ENCODE measurements around the gene BBS4.

BBS4 gene

DNA sequence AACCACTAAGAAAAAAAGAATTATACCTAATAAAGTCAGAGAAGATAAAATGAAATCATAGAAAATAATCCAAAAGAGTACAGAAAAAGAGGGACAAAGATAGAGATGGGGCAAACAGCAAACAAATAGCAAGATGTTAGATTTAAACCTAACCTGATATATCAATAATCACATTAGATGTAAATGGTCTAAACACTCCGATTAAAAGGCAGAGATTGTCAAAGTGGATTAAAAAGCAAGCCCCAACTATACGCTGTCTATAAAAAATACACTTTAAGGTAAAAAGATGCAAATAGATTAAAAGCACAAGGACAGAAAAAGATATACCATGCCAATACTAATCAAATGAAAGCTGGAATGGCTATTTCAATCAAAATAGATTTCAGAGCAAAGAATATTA lies 80.8 kb downstream of the BBS4 start:
- no peak for TF ChIP-seq ZFX (IDR thresholded peaks at IDR 0.05)
- TF ChIP-seq, protein P1, sequence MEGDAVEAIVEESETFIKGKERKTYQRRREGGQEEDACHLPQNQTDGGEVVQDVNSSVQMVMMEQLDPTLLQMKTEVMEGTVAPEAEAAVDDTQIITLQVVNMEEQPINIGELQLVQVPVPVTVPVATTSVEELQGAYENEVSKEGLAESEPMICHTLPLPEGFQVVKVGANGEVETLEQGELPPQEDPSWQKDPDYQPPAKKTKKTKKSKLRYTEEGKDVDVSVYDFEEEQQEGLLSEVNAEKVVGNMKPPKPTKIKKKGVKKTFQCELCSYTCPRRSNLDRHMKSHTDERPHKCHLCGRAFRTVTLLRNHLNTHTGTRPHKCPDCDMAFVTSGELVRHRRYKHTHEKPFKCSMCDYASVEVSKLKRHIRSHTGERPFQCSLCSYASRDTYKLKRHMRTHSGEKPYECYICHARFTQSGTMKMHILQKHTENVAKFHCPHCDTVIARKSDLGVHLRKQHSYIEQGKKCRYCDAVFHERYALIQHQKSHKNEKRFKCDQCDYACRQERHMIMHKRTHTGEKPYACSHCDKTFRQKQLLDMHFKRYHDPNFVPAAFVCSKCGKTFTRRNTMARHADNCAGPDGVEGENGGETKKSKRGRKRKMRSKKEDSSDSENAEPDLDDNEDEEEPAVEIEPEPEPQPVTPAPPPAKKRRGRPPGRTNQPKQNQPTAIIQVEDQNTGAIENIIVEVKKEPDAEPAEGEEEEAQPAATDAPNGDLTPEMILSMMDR (conservative IDR thresholded peaks at IDR 0.05) = no peak

DNA sequence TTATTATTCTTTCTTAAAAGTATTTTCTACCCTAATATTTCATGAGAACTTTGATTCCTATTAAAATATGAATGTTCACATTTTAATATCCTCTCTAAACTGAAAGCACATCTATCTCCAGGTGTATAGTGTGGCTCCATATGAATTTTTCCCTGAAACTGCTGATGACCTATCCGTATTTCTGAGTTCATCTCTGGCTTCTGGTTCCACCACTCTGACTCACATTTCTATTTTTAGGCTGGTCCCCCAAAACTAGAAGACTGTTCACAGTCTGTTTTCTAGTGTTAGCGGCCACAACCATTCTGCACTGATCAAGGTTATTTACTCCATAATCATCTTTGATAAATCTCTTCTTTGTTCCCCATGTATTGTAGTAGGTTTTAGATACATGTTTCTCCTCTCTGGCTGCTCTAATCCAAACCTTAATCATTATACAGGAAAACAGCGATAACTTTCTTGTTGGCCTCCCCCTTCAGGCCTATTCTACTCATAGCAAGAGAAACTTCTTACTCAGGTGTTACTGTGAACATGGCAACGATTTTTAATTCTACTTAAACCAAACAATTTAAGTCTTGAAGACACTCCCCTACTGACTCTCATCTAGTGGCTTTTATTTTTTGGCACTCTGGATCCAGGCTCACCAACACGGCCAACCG lies 84.8 kb downstream of the BBS4 start:
- H3K27ac ChIP-seq = no peak overlapping the region
- TF ChIP-seq ZFX (IDR thresholded peaks at IDR 0.05) = no peak
- TF ChIP-seq, protein P1 (conservative IDR thresholded peaks at IDR 0.05) = peak; percentile 22; the same call in 1 of the 2 replicates

More for the DNA sequence above, 80.8 kb downstream of the BBS4 start:
- no peak overlapping the region for H3K27ac ChIP-seq

GRCh38 chr15:72771329-72771725 lies 85.3 kb downstream of the BBS4 start:
- H3K27ac ChIP-seq = no peak overlapping the region
- no peak for TF ChIP-seq ZFX (IDR thresholded peaks at IDR 0.05)
- TF ChIP-seq, protein P1 (conservative IDR thresholded peaks at IDR 0.05) = no peak

DNA sequence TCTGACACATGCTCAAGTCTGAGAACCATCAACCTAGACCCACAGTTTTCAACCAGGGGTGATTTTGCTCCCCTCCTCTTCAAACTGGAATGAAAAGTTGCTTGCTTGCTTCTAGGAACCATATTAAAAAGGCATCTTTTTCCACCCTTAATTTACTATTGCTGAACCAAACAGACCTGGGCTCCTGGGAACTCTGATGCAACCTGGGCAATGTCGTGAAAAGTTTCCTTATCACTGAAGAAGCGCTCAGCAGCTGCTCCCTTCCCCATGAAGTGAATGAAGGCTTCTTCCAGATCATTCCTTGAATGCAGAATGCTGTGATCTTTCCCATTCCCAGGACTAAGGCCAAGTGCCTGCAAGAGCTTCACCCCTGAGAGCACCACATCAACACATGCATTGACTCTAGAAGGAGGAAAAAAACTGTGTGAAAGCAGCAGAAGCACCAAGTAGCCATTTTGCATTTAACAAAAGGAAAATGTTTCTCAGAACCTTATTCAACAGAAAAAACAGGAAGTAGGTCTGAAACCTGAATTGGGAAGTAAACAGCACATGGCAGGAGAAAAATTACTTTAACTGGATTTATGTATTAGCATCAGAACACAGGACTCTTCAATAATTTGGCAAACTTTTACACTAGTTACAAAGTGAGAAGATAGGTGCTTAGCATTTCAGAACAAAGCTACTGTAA lies 88.8 kb downstream of the BBS4 start:
- no peak for TF ChIP-seq ZFX (IDR thresholded peaks at IDR 0.05)

GRCh38 chr15:72778796-72779195 lies 92.8 kb downstream of the BBS4 start:
- no peak overlapping the region for H3K27ac ChIP-seq
- no peak for TF ChIP-seq ZFX (IDR thresholded peaks at IDR 0.05)

More for the DNA sequence above, 88.8 kb downstream of the BBS4 start:
- H3K27ac ChIP-seq = no peak overlapping the region

- H3K27ac ChIP-seq = no peak overlapping the region
- TF ChIP-seq, protein P1 (conservative IDR thresholded peaks at IDR 0.05) = no peak
- TF ChIP-seq ZFX (IDR thresholded peaks at IDR 0.05) = no peak
Observed at GRCh38 chr15:72781631-72782030, 95.6 kb downstream of the BBS4 start.

DNA sequence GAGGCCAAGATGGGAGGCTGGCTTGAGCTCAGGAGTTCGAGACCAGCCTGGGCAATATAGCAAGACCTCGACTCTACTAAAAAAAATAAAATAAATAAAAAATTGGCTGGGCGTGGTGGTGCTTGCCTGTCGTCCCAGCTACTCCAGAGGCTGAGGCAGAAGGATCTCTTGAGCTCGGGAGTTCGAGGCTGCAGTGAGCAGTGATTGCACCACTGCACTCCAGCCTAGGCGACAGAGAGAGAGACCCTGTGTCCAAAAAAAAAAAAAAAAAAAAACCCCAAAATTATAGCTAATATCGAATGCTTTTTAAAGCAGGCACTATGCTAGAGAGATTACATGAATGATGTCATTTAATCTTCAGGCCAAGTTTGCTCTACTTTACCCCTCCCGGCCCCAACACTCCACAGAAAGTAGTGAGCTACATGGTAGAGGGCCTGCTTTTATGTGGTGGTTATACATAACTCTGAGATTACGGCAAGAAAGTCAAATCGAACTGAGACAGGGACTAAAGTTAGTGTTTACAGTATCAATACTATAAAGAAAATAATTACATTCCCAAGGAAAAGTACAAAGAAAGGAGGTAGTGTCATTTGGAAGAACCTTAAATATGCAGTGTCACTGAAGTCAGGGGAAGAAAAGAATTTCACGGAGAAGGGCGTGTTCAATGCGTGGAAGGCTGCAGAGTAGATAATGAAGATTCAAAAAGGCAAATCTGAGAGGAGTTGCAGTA lies 96.4 kb downstream of the BBS4 start:
- TF ChIP-seq, protein P1 (conservative IDR thresholded peaks at IDR 0.05) = no peak
- no peak for TF ChIP-seq ZFX (IDR thresholded peaks at IDR 0.05)
- H3K27ac ChIP-seq = peak overlapping the region; percentile 87

GRCh38 chr15:72783004-72783639 lies 97.1 kb downstream of the BBS4 start:
- TF ChIP-seq, protein P1 (conservative IDR thresholded peaks at IDR 0.05) = no peak
- no peak for TF ChIP-seq ZFX (IDR thresholded peaks at IDR 0.05)
- peak overlapping the region; percentile 87 for H3K27ac ChIP-seq

Data from C4-2B (cell line).